HepG2 (cell line): Measurements from ENCODE around the gene ANKRD10. TPM values are rescaled to one million over a fixed set of nuclear protein-coding genes. Genes with fewer than 3 reads are reported as not detected.

ENCODE experiments used
- ATAC-seq: fragments of 200-7000 bp; cut with Tn5 transposase; 3 replicates; pipeline ENCODE4 v1.9.1; 2020; ENCODE audit warnings: mild to moderate bottlenecking, moderate library complexity
- BruUV-seq: library from RNA; stranded (reverse); fragments of 400-500 nt; replicated peaks from 2 replicates; lab custom pipeline; 2021; lab: Mats Ljungman, UMichigan
- CTCF ChIA-PET: fragments of 300-600 bp; formaldehyde crosslinking; extraction: SDS; loops from one replicate; lab custom pipeline; 2021; ENCODE audit warnings: low total read pairs, inconsistent platforms, low intra/inter-chr PET ratio; lab: Yijun Ruan, JAX
- POLR2A ChIA-PET: fragments of 350-600 bp; sonication (Branson Sonifier 250); formaldehyde crosslinking; loops from one replicate; lab custom pipeline; 2020; ENCODE audit warnings: antibody characterized with exemption, inconsistent platforms; lab: Yijun Ruan, JAX
- DNase-seq: peaks from one replicate; pipeline ENCODE4 v3.0.0-alpha.2; 2015; ENCODE audit warnings: low spot score
- FAIRE-seq: peaks from 3 replicates; lab custom pipeline; 2011; peaks lifted over from hg19 to GRCh38; lab: Jason Lieb, UNC
- H2AFZ ChIP-seq: one replicate; pipeline ENCODE4 v1.6.1; 2011; ENCODE audit warnings: low read length, inconsistent platforms
- H3K27ac ChIP-seq: fragments of 300-600 bp; 3 replicates; pipeline ENCODE4 v1.8.0; 2011; ENCODE audit warnings: mixed run types, mild to moderate bottlenecking, mixed read lengths, low read length, inconsistent platforms; ENCODE audit not compliant: insufficient read depth; ENCODE audit errors: extremely low read length
- H3K27me3 ChIP-seq, 2 experiments: fragments of 200-600 bp in 1 of 2; 2 replicates in 1 of 2; 3 replicates in 1 of 2; pipeline versions ENCODE4 v1.6.0 to v1.8.0; 2011; ENCODE audit warnings: low read length in 2 of 2, mild to moderate bottlenecking in 2 of 2, moderate library complexity in 2 of 2, inconsistent platforms in 1 of 2; ENCODE audit not compliant: insufficient read depth in 2 of 2, control insufficient read depth in 1 of 2
- H3K36me3 ChIP-seq, 2 experiments: fragments of 200-600 bp in 1 of 2; replicated peaks in 1 of 2; 2 replicates in 1 of 2; 3 replicates in 1 of 2; pipeline versions ENCODE4 v1.5.1 to v1.8.0; 2011; ENCODE audit warnings: low read length in 2 of 2, inconsistent platforms in 1 of 2; ENCODE audit not compliant: insufficient read depth in 2 of 2, control insufficient read depth in 1 of 2
- H3K4me1 ChIP-seq: 2 replicates; pipeline ENCODE4 v1.5.1; 2012; ENCODE audit warnings: low read length, inconsistent platforms; ENCODE audit not compliant: insufficient read depth
- H3K4me2 ChIP-seq: 2 replicates; pipeline ENCODE4 v1.6.0; 2011; ENCODE audit warnings: low read depth, low read length, inconsistent platforms
- H3K4me3 ChIP-seq, 3 experiments: fragments of 200-600 bp in 1 of 3; sonication (generic), shearing (Covaris generic) in 1 of 3; replicated peaks in 1 of 3; 2 replicates each; pipeline ENCODE4 v1.5.1; 2011 to 2016; ENCODE audit warnings: low read length in 3 of 3, inconsistent platforms in 2 of 3, low read depth in 2 of 3, mild to moderate bottlenecking in 2 of 3, control low read depth in 1 of 3, mixed read lengths in 1 of 3; ENCODE audit not compliant: insufficient read depth in 1 of 3
- H3K79me2 ChIP-seq: one replicate; pipeline ENCODE4 v1.6.1; 2011; ENCODE audit warnings: low read length, inconsistent platforms; ENCODE audit not compliant: insufficient read depth
- H3K9ac ChIP-seq: 2 replicates; pipeline ENCODE4 v1.6.0; 2011; ENCODE audit warnings: mild to moderate bottlenecking, low read depth, low read length, inconsistent platforms; ENCODE audit not compliant: insufficient read depth
- H3K9me3 ChIP-seq: 2 replicates; pipeline ENCODE4 v1.5.1; 2012; ENCODE audit warnings: mild to moderate bottlenecking, low read length
- H4K20me1 ChIP-seq: 2 replicates; pipeline ENCODE4 v1.6.0; 2011; ENCODE audit warnings: inconsistent platforms, mild to moderate bottlenecking, low read length, moderate library complexity; ENCODE audit not compliant: insufficient read depth
- ATF3 ChIP-seq: sonication (generic); formaldehyde crosslinking; IDR thresholded peaks from 2 replicates; pipeline ENCODE4 v1.4.0; 2020; ENCODE audit warnings: missing genetic modification reagents
- DPF2 ChIP-seq: sonication (generic); formaldehyde crosslinking; IDR thresholded peaks from 2 replicates; pipeline ENCODE4 v1.4.0; 2020; ENCODE audit warnings: mild to moderate bottlenecking, low read depth, missing genetic modification reagents, borderline replicate concordance
- FOXM1 ChIP-seq: sonication (generic); formaldehyde crosslinking; IDR thresholded peaks from 2 replicates; pipeline ENCODE4 v1.5.0; 2020; ENCODE audit warnings: missing genetic modification reagents
- GMEB1 ChIP-seq: sonication (generic); formaldehyde crosslinking; IDR thresholded peaks from 2 replicates; pipeline ENCODE4 v1.5.1; 2020; ENCODE audit warnings: missing genetic modification reagents, mild to moderate bottlenecking, borderline replicate concordance
- RBM22 ChIP-seq: fragments of 200-400 bp; formaldehyde crosslinking; optimal IDR thresholded peaks from 2 replicates; pipeline ENCODE3; 2017; ENCODE audit warnings: mild to moderate bottlenecking, low read length, moderate library complexity
- SRF ChIP-seq: IDR thresholded peaks from 2 replicates; pipeline ENCODE4 v1.6.1; 2011; ENCODE audit warnings: mild to moderate bottlenecking, low read depth, low read length, moderate library complexity
- ZFX ChIP-seq: sonication (generic); formaldehyde crosslinking; IDR thresholded peaks from 2 replicates; pipeline ENCODE4 v1.4.0; 2020; ENCODE audit warnings: mild to moderate bottlenecking, low read depth, missing genetic modification reagents, moderate library complexity
- ZNF12 ChIP-seq: sonication (generic); formaldehyde crosslinking; IDR thresholded peaks from 2 replicates; pipeline ENCODE4 v1.5.0; 2020; ENCODE audit warnings: missing genetic modification reagents
- ZNF547 ChIP-seq: sonication (generic); formaldehyde crosslinking; IDR thresholded peaks from 2 replicates; pipeline ENCODE4 v1.5.1; 2020; ENCODE audit warnings: mild to moderate bottlenecking, missing genetic modification reagents
- ZNF839 ChIP-seq: sonication (generic); formaldehyde crosslinking; IDR thresholded peaks from 2 replicates; pipeline ENCODE4 v1.4.0; 2020; ENCODE audit warnings: missing genetic modification reagents, mild to moderate bottlenecking, borderline replicate concordance
- WGBS: methylation state at CpG from one replicate; pipeline ENCODE4 v1.1.6; 2017; ENCODE audit warnings: low lambda C conversion rate; 5-methylcytosine and 5-hydroxymethylcytosine counted together
- in situ Hi-C: cut with HindIII; loops from 2 replicates; pipeline ENCODE4 v1.10.0; 2017; ENCODE audit warnings: low pct_unique_long_range_greater_than_20kb; ENCODE audit not compliant: extremely low pct_ligation_motif_present
- intact Hi-C: fragments of 100-400 bp; cut with micrococcal nuclease; formaldehyde crosslinking; loops from one replicate; pipeline ENCODE4 v1.10.0; 2022; ENCODE audit not compliant: unreplicated experiment
- polyA plus RNA-seq, 8 experiments: library from polyadenylated mRNA; depleted of rRNA in 3 of 8; stranded (reverse) in 7 of 8; unstranded in 1 of 8; fragments of >200 nt; fragmentation: Illumina TruSeq in 4 of 8; extraction: Trizol in 4 of 8; gene quantifications; 2 replicates each; pipeline versions ENCODE4 v1.2.1 to v1.2.3, GENCODE V29; 2011 to 2016; ENCODE audit warnings: low read depth in 4 of 8, missing spikeins in 1 of 8, mixed read lengths in 1 of 8; ENCODE audit not compliant: insufficient read depth in 1 of 8
- total RNA-seq, 5 experiments: library from RNA; depleted of rRNA; stranded (reverse); fragments of >200 nt; fragmentation: Illumina TruSeq; extraction: Trizol; gene quantifications; 2 replicates each; pipeline ENCODE4 v1.2.3, GENCODE V29; 2016; ENCODE audit warnings: low read depth in 1 of 5
- TF ChIP-seq, protein P1 (sequence below): sonication (generic); formaldehyde crosslinking; IDR thresholded peaks from 2 replicates; pipeline ENCODE4 v1.8.1; 2023; ENCODE audit warnings: mild to moderate bottlenecking, missing genetic modification reagents, borderline replicate concordance

Gene ANKRD10
- total and polyA plus RNA-seq, 2 of the 13 experiments (the other 11 are each of a cell fraction or from before 2014, with no cell fraction given), result 108 to 115 TPM

DNA sequence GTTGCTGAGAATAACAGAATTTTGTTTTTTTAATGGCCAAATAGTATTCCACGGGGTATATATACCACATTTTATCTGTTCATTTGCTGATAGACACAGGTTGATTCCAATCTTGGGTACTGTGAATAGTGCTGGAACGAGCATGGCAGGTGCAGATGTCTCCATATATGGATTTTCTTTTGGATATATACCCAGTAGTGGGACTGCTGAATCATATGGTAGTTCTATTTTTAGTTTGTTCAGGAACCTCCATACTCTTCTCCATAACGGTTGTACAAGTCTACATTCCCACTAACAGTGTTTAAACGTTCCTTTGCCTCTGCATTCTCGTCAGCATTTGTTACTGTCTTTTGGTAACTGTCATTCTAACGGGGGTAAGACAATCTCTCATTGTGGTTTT lies 17.3 kb downstream of the ANKRD10 start (continued):
- TF ChIP-seq ZNF12 (CRISPR knock-in tag), result no peak
- no peak for TF ChIP-seq SRF

GRCh38 chr13:110897014-110897413 lies 17.9 kb downstream of the ANKRD10 start:
- Histone ChIP-seq H3K27me3 (no peaks in the 10 kb centered on the region), H3K9me3 (no peaks in the 10 kb centered on the region), H3K4me2 (no peak overlapping the region), H3K4me3 (no peak overlapping the region), H3K79me2 (peaks cover 13% of the 10 kb centered on the region), H4K20me1 (peaks cover 8% of the 10 kb centered on the region; the same call in 1 of the 2 replicates), H3K4me1 (peaks cover 6% of the 10 kb centered on the region; the same call in 1 of the 2 replicates), H3K9ac (no peak overlapping the region), H2AFZ (no peak overlapping the region), H3K36me3 (peaks cover 11 to 51% of the 10 kb centered on the region in 2 experiments; a peak in 4 of 5 replicates), H3K27ac (no peak overlapping the region)
- BruUV-seq, result no TSS peak
- intact Hi-C loops, result no loop called here
- in situ Hi-C loops, result no loop called here
- TF ChIP-seq RBM22, result peak; percentile 59
- TF ChIP-seq ATF3 (CRISPR knock-in tag), result no peak
- ATAC-seq (no peak), FAIRE-seq (no peak), DNase-seq (no peak)
- CTCF ChIA-PET, result no interaction called here
- WGBS, result 100% methylated on average over 1 of the region's 1 CpG
- POLR2A ChIA-PET, result no interaction called here

DNA sequence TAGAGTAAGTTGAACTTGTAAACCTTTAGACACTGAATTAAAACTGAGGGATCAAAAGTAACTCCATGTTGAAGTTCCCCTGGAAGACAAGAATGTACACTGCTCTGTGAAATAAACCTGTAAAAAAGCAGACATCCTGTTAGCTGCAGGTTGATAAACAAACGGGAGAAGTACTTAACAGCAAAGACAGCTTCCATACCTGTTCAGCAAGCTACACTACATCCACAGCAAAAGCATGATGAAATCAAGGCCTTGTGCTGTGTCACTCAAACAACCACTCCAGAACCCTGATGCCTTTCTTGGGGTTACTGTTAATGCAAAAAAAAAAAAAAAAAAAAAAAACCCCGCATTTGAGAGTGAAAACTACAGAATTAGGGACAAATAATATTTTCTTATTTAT lies 20.8 kb downstream of the ANKRD10 start:
- 0 out of 2 replicates have a peak, but pooled peaks cover 5% of the 10 kb centered on the region for H4K20me1 ChIP-seq
- no peak for TF ChIP-seq GMEB1 (CRISPR knock-in tag)
- TF ChIP-seq, protein P1, sequence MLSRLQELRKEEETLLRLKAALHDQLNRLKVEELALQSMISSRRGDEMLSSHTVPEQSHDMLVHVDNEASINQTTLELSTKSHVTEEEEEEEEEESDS (CRISPR knock-in tag), result no peak
- TF ChIP-seq DPF2 (CRISPR knock-in tag), result no peak
- no peak for TF ChIP-seq ZNF839 (CRISPR knock-in tag)
- no peak for TF ChIP-seq ZNF547 (CRISPR knock-in tag)
- no peak for TF ChIP-seq ZFX
- TF ChIP-seq FOXM1 (CRISPR knock-in tag), result no peak
- no peak overlapping the region for H3K4me2 ChIP-seq
- no peak for FAIRE-seq
- ChIA-PET CTCF (no interaction called here), POLR2A (interaction anchor here (0.7 to 2.1 kb wide), 2 partner anchors 14 to 210 kb away, joined by 4 to 6 read pairs; no protein-coding TSS in a partner anchor)
- no TSS peak for BruUV-seq
- H3K4me3 ChIP-seq, result no peak overlapping the region
- no peak overlapping the region for H3K27ac ChIP-seq
- in situ Hi-C loops (no loop called here), intact Hi-C loops (no loop called here)
- H3K9me3 ChIP-seq, result no peaks in the 10 kb centered on the region
- H2AFZ ChIP-seq, result no peak overlapping the region
- H3K36me3 ChIP-seq, result peaks cover 9 to 34% of the 10 kb centered on the region in 2 experiments; a peak in 4 of 5 replicates
- no peaks in the 10 kb centered on the region for H3K27me3 ChIP-seq
- peaks cover 2% of the 10 kb centered on the region; the same call in 1 of the 2 replicates for H3K4me1 ChIP-seq
- peaks cover 5% of the 10 kb centered on the region for H3K79me2 ChIP-seq
- no peak for DNase-seq
- no peak overlapping the region for H3K9ac ChIP-seq
- ATAC-seq, result no peak
- WGBS, result 98% methylated on average over 2 of the region's 2 CpGs
